Hematopoietic multipotent progenitor cell (in vitro differentiated cells): Measurements from ENCODE around the gene STK32C. TPM values are rescaled to one million over a fixed set of nuclear protein-coding genes. Genes with fewer than 3 reads are reported as not detected.
"Not testable (repeated sequence)": the region's sequence is repeated elsewhere in the genome, so short reads cannot be mapped to it uniquely, and the experiment has no call there.

ENCODE experiments used
- DNase-seq, 3 donors: peaks; one replicate each; pipeline ENCODE4 v3.0.0-alpha.2; 2011 to 2015; ENCODE audit warnings: low read depth in 2 of 3, low spot score in 2 of 3
- total RNA-seq: library from RNA; depleted of rRNA; stranded (reverse); fragments of >200 nt; gene quantifications from one replicate; pipeline ENCODE4 v1.2.3, GENCODE V29; 2012

The STK32C gene
- total RNA-seq, 1 donor: 25.0 TPM

- no peak for DNase-seq
Measured at GRCh38 chr10:132269266-132270230, 38.2 kb downstream of the STK32C start.

- DNase-seq: not testable (repeated sequence)
Measured at GRCh38 chr10:132267916-132268315, 39.8 kb downstream of the STK32C start.

- no peak for DNase-seq
Measured at GRCh38 chr10:132266594-132267161, 41.1 kb downstream of the STK32C start.

- DNase-seq: no peak
Measured at GRCh38 chr10:132265890-132266496, 41.8 kb downstream of the STK32C start.

DNA sequence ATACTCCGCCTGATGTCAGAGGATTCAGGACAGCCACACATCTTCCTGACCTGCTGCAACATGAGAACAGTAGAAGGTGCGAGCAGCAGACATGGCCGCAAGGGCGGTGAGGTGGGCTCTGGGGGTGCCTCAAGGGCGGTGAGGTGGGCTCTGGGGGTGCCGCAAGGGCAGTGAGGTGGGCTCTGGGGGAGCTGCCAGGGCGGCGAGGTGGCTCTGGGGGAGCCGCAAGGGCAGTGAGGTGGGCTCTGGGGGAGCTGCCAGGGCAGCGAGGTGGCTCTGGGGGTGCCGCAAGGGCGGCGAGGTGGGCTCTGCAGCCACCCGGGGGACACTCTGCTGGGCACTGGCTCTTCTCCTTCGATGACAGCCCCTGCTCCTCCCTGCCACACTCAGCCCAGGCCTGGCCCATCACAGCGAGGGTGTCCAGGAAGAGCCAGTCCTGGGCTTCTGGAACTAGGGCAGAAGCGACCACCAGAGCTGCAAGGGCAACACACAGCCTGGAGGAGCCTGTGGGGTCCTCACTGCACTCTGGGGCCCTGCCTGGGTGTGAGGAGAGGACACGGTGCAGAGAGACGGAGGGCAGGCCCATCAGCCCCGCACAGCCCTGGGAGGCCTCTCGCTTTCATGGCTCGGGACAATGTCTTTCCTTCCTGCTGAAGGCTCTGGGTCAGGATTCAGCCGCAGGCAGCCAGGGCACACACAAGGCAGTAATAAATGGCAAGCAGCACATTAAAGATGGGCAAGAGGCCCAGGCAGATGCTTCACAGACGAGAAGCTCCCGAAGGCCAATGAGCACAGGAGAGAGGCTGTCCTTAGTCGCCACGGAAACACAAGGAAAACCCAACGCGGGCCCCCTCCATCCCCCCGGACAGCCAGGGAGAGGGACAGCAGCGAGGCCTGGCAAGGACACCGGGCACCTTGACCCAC is 42.5 kb downstream of the STK32C start:
- DNase-seq: no peak

DNA sequence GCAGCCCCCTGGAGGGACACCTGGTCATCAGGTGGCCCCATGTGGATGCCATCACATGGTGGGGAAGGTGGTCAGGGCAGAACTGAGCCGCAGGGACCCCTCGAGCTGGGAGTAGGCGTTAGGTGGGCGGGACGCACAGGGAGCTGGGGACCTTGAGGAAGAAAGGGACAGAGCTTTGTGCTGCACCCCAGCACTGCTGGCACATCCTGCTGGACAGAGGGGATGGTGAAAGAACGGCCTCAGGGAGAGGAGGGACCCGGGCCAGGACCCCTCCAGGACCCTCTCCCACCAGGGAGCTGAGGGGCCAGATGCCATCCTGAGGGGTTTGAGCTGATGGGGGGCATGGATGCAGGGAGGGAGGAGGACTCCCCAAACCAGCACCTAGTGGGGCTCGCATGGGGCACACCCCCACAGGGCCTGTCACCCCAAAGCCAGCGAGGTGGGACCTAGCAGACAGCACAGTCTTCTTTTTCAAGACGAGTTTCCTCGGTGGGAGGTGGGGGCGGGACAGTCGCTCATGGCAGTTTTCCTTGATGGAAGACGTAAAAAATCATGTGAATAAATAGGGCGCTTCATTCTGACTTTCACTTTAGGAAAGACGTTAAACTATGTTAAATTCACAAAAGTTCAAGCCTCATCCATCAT is 43.3 kb downstream of the STK32C start:
- DNase-seq: no peak

GRCh38 chr10:132263866-132264265 is 43.9 kb downstream of the STK32C start:
- no peak for DNase-seq

- no peak for DNase-seq
Measured at GRCh38 chr10:132259702-132260482, 47.9 kb downstream of the STK32C start.

- no peak for DNase-seq
Measured at GRCh38 chr10:132258423-132258822, 49.3 kb downstream of the STK32C start.

DNA sequence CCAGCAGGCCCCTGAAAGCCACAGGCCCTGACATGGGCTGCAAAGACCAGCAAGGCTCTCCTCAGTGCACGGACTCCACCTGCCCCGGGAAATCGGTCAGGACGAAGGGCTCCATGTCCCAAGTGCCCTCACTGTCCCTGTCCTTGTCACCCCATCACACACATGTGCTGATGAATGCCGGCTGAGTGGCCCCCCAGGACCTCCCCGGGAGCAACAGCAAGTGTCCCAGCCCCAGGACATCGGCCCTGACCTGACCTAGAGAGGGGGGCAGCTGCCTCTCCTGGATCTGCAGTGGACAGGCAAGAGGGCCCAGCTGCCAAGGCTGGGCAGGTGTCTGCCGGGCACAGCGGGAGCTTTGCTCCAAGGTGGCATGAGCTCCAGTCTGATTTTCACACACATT is 49.8 kb downstream of the STK32C start:
- no peak for DNase-seq

- no peak for DNase-seq
Measured at GRCh38 chr10:132257271-132257670, 50.5 kb downstream of the STK32C start.

GRCh38 chr10:132256866-132257265 is 50.9 kb downstream of the STK32C start:
- no peak for DNase-seq

DNA sequence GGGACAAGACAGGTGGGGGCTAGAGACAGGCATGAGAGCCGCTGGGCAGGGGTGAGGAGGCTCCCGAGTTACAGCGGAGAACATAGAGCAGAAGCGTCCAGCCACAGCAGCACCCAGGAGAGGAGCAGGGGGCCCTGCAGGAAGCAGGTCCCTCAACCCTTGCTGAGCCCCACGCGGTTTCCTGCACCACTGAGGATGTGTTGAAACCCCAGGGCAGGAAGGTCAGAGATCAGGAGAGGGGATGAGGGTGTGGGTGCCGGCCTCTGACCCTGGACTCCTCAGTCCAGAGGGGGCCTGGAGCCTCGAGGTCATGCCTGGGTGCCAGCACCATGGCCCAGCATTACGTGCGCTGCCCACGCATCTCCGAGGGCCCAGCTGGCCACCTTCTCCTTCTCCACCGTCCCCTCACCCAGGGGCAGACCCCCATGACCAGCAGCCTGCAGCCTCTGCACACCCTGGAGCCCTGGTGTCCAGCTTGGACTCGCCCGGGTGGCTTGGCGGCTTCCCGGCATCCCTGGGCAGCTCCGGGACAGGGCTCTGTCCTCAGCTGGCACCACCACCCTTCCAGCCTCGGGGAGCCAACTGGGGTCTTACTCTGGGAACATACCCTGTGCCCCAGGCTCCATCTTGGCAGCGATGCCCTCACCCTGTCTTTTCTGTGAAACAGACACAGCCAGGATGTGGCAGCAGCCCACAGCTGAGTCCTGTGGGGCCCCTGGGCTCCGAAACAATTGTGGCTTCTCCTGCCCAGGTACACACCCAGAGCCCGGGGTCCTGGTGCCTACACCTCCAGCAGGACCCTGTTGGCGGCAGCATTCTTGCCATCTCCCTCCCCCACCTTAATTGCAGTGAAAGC is 52.0 kb downstream of the STK32C start:
- DNase-seq: no peak

- no peak for DNase-seq
Measured at GRCh38 chr10:132254841-132255240, 52.9 kb downstream of the STK32C start.

- DNase-seq: no peak
Measured at GRCh38 chr10:132253092-132253687, 54.6 kb downstream of the STK32C start.

DNA sequence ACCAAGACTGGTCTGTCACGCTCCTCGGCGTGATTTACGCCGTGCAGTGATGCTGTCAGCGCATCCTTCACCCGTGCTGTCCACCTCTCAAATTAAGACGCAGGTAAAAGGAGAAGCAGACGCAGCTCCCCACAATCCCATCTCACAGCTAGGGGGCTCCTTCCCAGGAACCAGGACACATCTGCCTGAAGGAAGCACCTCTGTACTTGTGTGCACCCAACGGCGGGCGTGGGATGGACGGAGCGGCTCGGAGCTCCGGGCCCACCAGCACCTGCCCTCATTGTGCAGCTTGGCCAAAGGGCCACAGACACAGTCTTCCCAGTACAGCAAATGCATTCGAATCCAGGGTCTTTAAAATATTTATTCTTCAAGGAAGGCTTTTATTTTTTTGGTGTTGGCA is 55.3 kb downstream of the STK32C start:
- no peak for DNase-seq

- DNase-seq: no peak
Measured at GRCh38 chr10:132251928-132252327, 55.8 kb downstream of the STK32C start.
